OCI-LY7 (cell line): ENCODE data around the gene PRELID2.

Experiments used
- EZH2phosphoT487 ChIP-seq: fragments of 200-600 bp; sonication (generic); IDR thresholded peaks from 2 replicates; pipeline ENCODE4 v1.6.1; 2018; ENCODE audit warnings: low read depth, borderline replicate concordance, mild to moderate bottlenecking, mixed run types, antibody characterized with exemption, low read length, moderate library complexity, mixed read lengths
- TF ChIP-seq, protein P1 (sequence below): fragments of 200-600 bp; sonication (generic); conservative IDR thresholded peaks from 2 replicates; pipeline ENCODE4 v1.5.1; 2014; ENCODE audit warnings: mild to moderate bottlenecking, antibody characterized with exemption, low read length, moderate library complexity, mixed read lengths

DNA sequence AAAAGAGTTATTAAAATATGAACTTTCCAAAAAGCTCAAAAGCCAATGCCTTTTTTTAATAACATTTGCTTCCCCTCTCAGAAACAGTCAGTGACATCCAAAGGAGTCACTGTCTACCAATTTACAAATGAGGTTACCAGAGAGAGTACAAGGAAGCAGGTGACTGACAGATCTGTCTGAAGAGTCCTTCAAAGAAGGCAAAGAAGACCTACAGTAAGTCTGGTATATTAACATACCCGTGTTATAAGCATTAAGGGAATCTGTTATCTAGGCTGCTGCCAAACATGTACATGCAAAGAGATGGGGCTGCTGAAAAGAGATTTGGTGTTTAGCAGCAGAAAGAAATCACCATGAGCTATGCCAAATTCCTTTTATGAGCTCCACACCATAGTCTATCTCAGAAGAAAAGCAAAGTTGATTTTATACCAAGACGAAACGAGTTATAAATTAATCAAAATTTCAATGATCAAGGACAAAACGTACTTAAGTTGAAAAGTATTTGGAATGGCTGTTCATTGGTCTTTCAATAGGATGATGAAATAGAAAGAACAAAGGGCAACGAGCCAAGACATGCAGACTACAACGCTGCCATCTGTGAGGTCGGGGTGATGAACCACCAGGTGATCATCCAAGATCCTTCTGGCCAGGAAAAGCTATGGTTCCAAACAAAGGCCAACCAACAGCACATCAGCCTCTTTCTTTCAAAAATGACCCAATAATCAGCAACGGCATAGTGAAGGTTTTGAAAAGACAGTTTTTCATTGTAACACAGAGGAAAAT lies 8.1 kb downstream of the PRELID2 start:
- TF ChIP-seq, protein P1, sequence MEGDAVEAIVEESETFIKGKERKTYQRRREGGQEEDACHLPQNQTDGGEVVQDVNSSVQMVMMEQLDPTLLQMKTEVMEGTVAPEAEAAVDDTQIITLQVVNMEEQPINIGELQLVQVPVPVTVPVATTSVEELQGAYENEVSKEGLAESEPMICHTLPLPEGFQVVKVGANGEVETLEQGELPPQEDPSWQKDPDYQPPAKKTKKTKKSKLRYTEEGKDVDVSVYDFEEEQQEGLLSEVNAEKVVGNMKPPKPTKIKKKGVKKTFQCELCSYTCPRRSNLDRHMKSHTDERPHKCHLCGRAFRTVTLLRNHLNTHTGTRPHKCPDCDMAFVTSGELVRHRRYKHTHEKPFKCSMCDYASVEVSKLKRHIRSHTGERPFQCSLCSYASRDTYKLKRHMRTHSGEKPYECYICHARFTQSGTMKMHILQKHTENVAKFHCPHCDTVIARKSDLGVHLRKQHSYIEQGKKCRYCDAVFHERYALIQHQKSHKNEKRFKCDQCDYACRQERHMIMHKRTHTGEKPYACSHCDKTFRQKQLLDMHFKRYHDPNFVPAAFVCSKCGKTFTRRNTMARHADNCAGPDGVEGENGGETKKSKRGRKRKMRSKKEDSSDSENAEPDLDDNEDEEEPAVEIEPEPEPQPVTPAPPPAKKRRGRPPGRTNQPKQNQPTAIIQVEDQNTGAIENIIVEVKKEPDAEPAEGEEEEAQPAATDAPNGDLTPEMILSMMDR, result no peak
- TF ChIP-seq EZH2phosphoT487, result no peak
